ENCODE data around the gene CGN.

Gene CGN

DNA sequence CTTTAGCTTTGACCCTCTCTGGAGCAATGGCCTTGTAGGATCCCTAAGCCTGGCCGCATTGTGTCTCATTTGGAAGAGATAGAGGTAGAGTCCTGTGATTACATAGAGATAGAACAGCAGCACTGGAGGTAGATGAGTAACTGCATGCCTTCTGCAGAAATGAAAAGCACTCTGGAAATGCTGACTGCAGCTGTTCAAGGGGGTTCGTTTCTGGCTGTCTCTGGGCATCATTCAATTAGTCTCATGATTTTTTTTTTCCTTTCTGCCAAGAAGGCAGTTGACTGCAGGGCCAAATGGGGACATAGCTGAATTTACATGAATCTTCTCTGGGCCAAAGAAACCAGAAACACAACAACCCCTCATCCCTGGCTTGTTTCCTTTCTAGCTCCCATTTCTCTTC, 72.6 kb downstream of the CGN start:
- Histone ChIP-seq H3K27ac (ENCODE audit: low read depth, low read length, poor library complexity, severe bottlenecking) (no peak overlapping the region), H3K9ac (ENCODE audit: low read length) (no peak overlapping the region), H3K27me3 (ENCODE audit: insufficient read depth, low read length) (no peaks in the 10 kb centered on the region), H3K9me2 (ENCODE audit: low read depth, low read length) (no peaks in the 10 kb centered on the region), H3K36me3 (ENCODE audit: insufficient read depth, low read length) (0 out of 2 replicates have a peak, but pooled peaks cover 3% of the 10 kb centered on the region), H3K9me3 (ENCODE audit: low read length) (no peaks in the 10 kb centered on the region), H2AFZ (ENCODE audit: low read length) (no peak overlapping the region), H3F3A (ENCODE audit: insufficient read depth, low read length) (no peaks in the 10 kb centered on the region), H4K20me1 (ENCODE audit: insufficient read depth, low read length) (no peaks in the 10 kb centered on the region), H3K4me3 (ENCODE audit: low read depth, low read length, poor library complexity, severe bottlenecking) (no peak overlapping the region), H3K4me1 (ENCODE audit: insufficient read depth, low read length, severe bottlenecking) (no peaks in the 10 kb centered on the region), H3K4me2 (ENCODE audit: low read length) (no peak overlapping the region), H3K79me2 (ENCODE audit: insufficient read depth, low read length) (no peaks in the 10 kb centered on the region)
- no peak for TF ChIP-seq CTCF (IDR thresholded peaks at IDR 0.05; ENCODE audit: low read length)

DNA sequence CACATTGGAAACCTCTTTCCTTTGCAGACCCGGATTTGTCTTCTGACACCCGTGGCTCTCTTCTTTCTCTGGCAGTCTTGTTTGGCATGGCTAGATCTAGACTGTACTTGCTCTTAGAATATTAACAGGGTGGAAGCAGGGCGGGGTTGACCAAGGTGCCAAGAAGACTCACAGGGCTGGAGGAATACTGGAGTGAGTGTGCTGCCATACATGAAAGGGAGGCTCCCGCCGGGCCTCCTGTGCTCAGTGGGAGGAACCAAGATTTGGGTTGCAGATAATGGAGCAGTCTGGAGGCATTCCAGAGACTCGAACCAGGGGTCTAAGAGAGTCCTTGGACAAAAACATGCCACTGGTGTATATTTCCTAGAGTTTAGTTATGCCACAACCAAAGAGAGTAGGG, 73.1 kb downstream of the CGN start:
- Histone ChIP-seq H3K9ac (ENCODE audit: low read length) (no peak overlapping the region), H3K4me3 (ENCODE audit: low read depth, low read length, poor library complexity, severe bottlenecking) (no peak overlapping the region), H3F3A (ENCODE audit: insufficient read depth, low read length) (no peaks in the 10 kb centered on the region), H3K79me2 (ENCODE audit: insufficient read depth, low read length) (no peaks in the 10 kb centered on the region), H3K9me3 (ENCODE audit: low read length) (no peaks in the 10 kb centered on the region), H3K36me3 (ENCODE audit: insufficient read depth, low read length) (0 out of 2 replicates have a peak, but pooled peaks cover 3% of the 10 kb centered on the region), H3K27me3 (ENCODE audit: insufficient read depth, low read length) (no peaks in the 10 kb centered on the region), H2AFZ (ENCODE audit: low read length) (no peak overlapping the region), H4K20me1 (ENCODE audit: insufficient read depth, low read length) (no peaks in the 10 kb centered on the region), H3K27ac (ENCODE audit: low read depth, low read length, poor library complexity, severe bottlenecking) (no peak overlapping the region), H3K4me1 (ENCODE audit: insufficient read depth, low read length, severe bottlenecking) (no peaks in the 10 kb centered on the region), H3K9me2 (ENCODE audit: low read depth, low read length) (no peaks in the 10 kb centered on the region), H3K4me2 (ENCODE audit: low read length) (no peak overlapping the region)
- TF ChIP-seq CTCF (IDR thresholded peaks at IDR 0.05; ENCODE audit: low read length) (no peak), EZH2 (IDR thresholded peaks at IDR 0.05; ENCODE audit: borderline replicate concordance, low read length) (no peak)

DNA sequence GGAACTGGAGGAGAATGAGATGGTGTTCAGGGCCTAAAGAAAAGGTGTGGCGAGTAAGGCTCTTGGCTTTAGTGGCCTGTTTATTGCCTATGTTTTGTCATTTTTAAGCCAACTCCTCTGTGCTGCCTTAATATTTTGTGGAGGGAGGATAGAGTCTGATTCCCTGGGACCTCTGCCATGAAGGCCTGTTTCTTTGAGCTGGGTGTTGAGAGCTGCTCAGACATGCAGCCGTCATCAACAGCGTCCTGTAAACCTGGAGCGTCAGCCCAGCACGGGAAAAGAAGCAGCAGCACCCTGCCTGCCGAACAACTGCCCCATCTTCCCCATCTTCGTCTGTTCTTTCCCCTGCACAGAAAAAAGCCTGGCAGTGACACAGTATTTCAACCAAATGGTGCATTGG, 73.6 kb downstream of the CGN start:
- Histone ChIP-seq H3K4me2 (ENCODE audit: low read length) (no peak overlapping the region), H3K79me2 (ENCODE audit: insufficient read depth, low read length) (no peaks in the 10 kb centered on the region), H3K27ac (ENCODE audit: low read depth, low read length, poor library complexity, severe bottlenecking) (no peak overlapping the region), H3K36me3 (ENCODE audit: insufficient read depth, low read length) (0 out of 2 replicates have a peak, but pooled peaks cover 3% of the 10 kb centered on the region), H3K4me3 (ENCODE audit: low read depth, low read length, poor library complexity, severe bottlenecking) (no peak overlapping the region), H3K9me3 (ENCODE audit: low read length) (no peaks in the 10 kb centered on the region), H3K27me3 (ENCODE audit: insufficient read depth, low read length) (no peaks in the 10 kb centered on the region), H3K9me2 (ENCODE audit: low read depth, low read length) (no peaks in the 10 kb centered on the region), H3F3A (ENCODE audit: insufficient read depth, low read length) (no peaks in the 10 kb centered on the region), H4K20me1 (ENCODE audit: insufficient read depth, low read length) (no peaks in the 10 kb centered on the region), H2AFZ (ENCODE audit: low read length) (no peak overlapping the region), H3K4me1 (ENCODE audit: insufficient read depth, low read length, severe bottlenecking) (no peaks in the 10 kb centered on the region), H3K9ac (ENCODE audit: low read length) (no peak overlapping the region)
- TF ChIP-seq CTCF (IDR thresholded peaks at IDR 0.05; ENCODE audit: low read length) (no peak), EZH2 (IDR thresholded peaks at IDR 0.05; ENCODE audit: borderline replicate concordance, low read length) (no peak)
